Endothelial cell of umbilical vein (primary cell): ENCODE measurements around the gene SLC39A8. TPM values are rescaled to one million over a fixed set of nuclear protein-coding genes. Genes with fewer than 3 reads are reported as not detected.

ENCODE experiments used
- BruUV-seq: library from RNA; stranded (reverse); fragments of 400-500 nt; replicated peaks from 2 replicates; lab custom pipeline; 2021; lab: Mats Ljungman, UMichigan
- CTCF ChIA-PET: fragments of 300-600, 350-600 bp; sonication (Branson Sonifier 250); formaldehyde crosslinking; loops from one replicate; lab custom pipeline; 2021; ENCODE audit warnings: antibody characterized with exemption, inconsistent platforms; lab: Charles Lee
- POLR2A ChIA-PET: fragments of 300-600, 350-600 bp; sonication (Branson Sonifier 250); formaldehyde crosslinking; loops from one replicate; lab custom pipeline; 2021; ENCODE audit warnings: antibody characterized with exemption, inconsistent platforms; lab: Charles Lee
- DNase-seq: peaks from one replicate; pipeline ENCODE4 v3.0.0-alpha.2; 2011; ENCODE audit warnings: low read depth, low spot score
- FAIRE-seq: peaks from 2 replicates; lab custom pipeline; 2011; peaks lifted over from hg19 to GRCh38; lab: Jason Lieb, UNC
- H2AFZ ChIP-seq: 2 replicates; pipeline ENCODE4 v1.6.0; 2012; ENCODE audit warnings: low read depth, low read length, control low read depth, inconsistent platforms
- H3K27ac ChIP-seq: 2 replicates; pipeline ENCODE4 v1.5.1; 2011; ENCODE audit warnings: low read depth, mild to moderate bottlenecking, control low read depth, low read length, moderate library complexity; ENCODE audit not compliant: insufficient read depth
- H3K27me3 ChIP-seq, 2 experiments: 2 replicates each; pipeline versions ENCODE4 v1.6.0 to v1.6.1; 2011; ENCODE audit warnings: low read length in 2 of 2, mixed read lengths in 1 of 2; ENCODE audit not compliant: control insufficient read depth in 2 of 2, insufficient read depth in 2 of 2
- H3K36me3 ChIP-seq, 2 experiments: 2 replicates in 1 of 2; 3 replicates in 1 of 2; pipeline ENCODE4 v1.5.1; 2011; ENCODE audit warnings: low read length in 2 of 2, mild to moderate bottlenecking in 1 of 2, moderate library complexity in 1 of 2; ENCODE audit not compliant: control insufficient read depth in 2 of 2, insufficient read depth in 2 of 2; ENCODE audit errors: extremely low read depth in 1 of 2
- H3K4me1 ChIP-seq: 3 replicates; pipeline ENCODE4 v1.5.1; 2011; ENCODE audit warnings: mild to moderate bottlenecking, low read length; ENCODE audit not compliant: control insufficient read depth, insufficient read depth; ENCODE audit errors: extremely low read depth
- H3K4me2 ChIP-seq: 2 replicates; pipeline ENCODE4 v1.6.1; 2011; ENCODE audit warnings: low read length, control low read depth, mixed read lengths; ENCODE audit not compliant: insufficient read depth
- H3K4me3 ChIP-seq, 3 experiments: fragments of 200-600 bp in 1 of 3; sonication (generic), shearing (Covaris generic) in 1 of 3; replicated peaks in 1 of 3; 2 replicates each; pipeline ENCODE4 v1.5.1; 2011 to 2016; ENCODE audit warnings: control low read depth in 3 of 3, low read length in 3 of 3, mild to moderate bottlenecking in 2 of 3, inconsistent platforms in 1 of 3, low read depth in 1 of 3, moderate library complexity in 1 of 3; ENCODE audit not compliant: insufficient read depth in 1 of 3
- H3K79me2 ChIP-seq: 2 replicates; pipeline ENCODE4 v1.6.0; 2012; ENCODE audit warnings: low read length, inconsistent platforms; ENCODE audit not compliant: control insufficient read depth, insufficient read depth
- H3K9ac ChIP-seq: replicated peaks from 2 replicates; pipeline ENCODE3; 2011; ENCODE audit warnings: low read length, control low read depth; ENCODE audit not compliant: insufficient read depth; ENCODE audit errors: extremely low read depth
- H3K9me1 ChIP-seq: replicated peaks from 3 replicates; pipeline ENCODE4 v1.6.0; 2011; ENCODE audit warnings: mild to moderate bottlenecking, low read length; ENCODE audit not compliant: control insufficient read depth, insufficient read depth; ENCODE audit errors: extremely low read depth
- H3K9me3 ChIP-seq: replicated peaks from 2 replicates; pipeline ENCODE4 v1.5.1; 2012; ENCODE audit warnings: low read length, inconsistent platforms; ENCODE audit not compliant: control insufficient read depth, insufficient read depth
- H4K20me1 ChIP-seq: replicated peaks from 2 replicates; pipeline ENCODE3; 2011; ENCODE audit warnings: mild to moderate bottlenecking, low read length; ENCODE audit not compliant: control insufficient read depth, insufficient read depth; ENCODE audit errors: extremely low read depth
- EZH2 ChIP-seq: IDR thresholded peaks from 2 replicates; pipeline ENCODE4 v1.6.1; 2012; ENCODE audit warnings: borderline replicate concordance, low read depth, mild to moderate bottlenecking, moderate library complexity, low read length, inconsistent platforms; ENCODE audit not compliant: severe bottlenecking
- FOS ChIP-seq: IDR thresholded peaks from 2 replicates; pipeline ENCODE4 v1.6.1; 2011; ENCODE audit warnings: mild to moderate bottlenecking, low read length, moderate library complexity, borderline replicate concordance; ENCODE audit not compliant: insufficient read depth
- GATA2 ChIP-seq: IDR thresholded peaks from 2 replicates; pipeline ENCODE4 v1.7.0; 2011; ENCODE audit warnings: low read depth, mild to moderate bottlenecking, moderate library complexity, mixed read lengths, low read length; ENCODE audit not compliant: insufficient read length, insufficient read depth
- JUN ChIP-seq: IDR thresholded peaks from 2 replicates; pipeline ENCODE4 v1.6.1; 2011; ENCODE audit warnings: borderline replicate concordance, low read depth; ENCODE audit not compliant: insufficient read length, insufficient read depth
- MAX ChIP-seq: IDR thresholded peaks from 2 replicates; pipeline ENCODE4 v1.6.1; 2011; ENCODE audit not compliant: insufficient read depth, insufficient read length
- MYC ChIP-seq: IDR thresholded peaks from one replicate; pipeline ENCODE4 v1.6.1; 2011; ENCODE audit warnings: mild to moderate bottlenecking, low read depth, low read length
- POLR2A ChIP-seq: IDR thresholded peaks from 2 replicates; pipeline ENCODE4 v1.6.1; 2012; ENCODE audit warnings: low read depth, mild to moderate bottlenecking, control low read depth, low read length
- POLR2AphosphoS5 ChIP-seq: IDR thresholded peaks from 2 replicates; pipeline ENCODE4 v1.6.1; 2012; ENCODE audit warnings: low read depth, mild to moderate bottlenecking, control low read depth, low read length, moderate library complexity; ENCODE audit not compliant: insufficient read depth
- dilution Hi-C: fragments of 300-500 bp; cut with MboI; formaldehyde crosslinking; loops from one replicate; pipeline ENCODE4 v1.15.0; 2019; ENCODE audit warnings: low sequenced_read_pairs; ENCODE audit not compliant: extremely low pct_ligation_motif_present
- intact Hi-C: fragments of 100-400 bp; cut with micrococcal nuclease; formaldehyde crosslinking; loops from one replicate; pipeline ENCODE4 v1.10.0; 2022
- polyA plus RNA-seq, 4 experiments: library from polyadenylated mRNA; depleted of rRNA in 3 of 4; stranded (reverse) in 3 of 4; unstranded in 1 of 4; fragments of >200 nt; gene quantifications; 2 replicates each; pipeline versions ENCODE4 v1.2.1 to v1.2.3, GENCODE V29; 2011 to 2012; ENCODE audit warnings: missing spikeins in 1 of 4
- total RNA-seq: library from RNA; stranded (reverse); gene quantifications from 2 replicates; pipeline ENCODE4 v1.2.3, GENCODE V29; 2021
- TF ChIP-seq, protein P1 (sequence below), 2 donors: IDR thresholded peaks; 1 replicate in 1 of 2; 2 replicates in 1 of 2; pipeline ENCODE4 v1.5.1; 2011; ENCODE audit warnings: low read length in 2 of 2, mild to moderate bottlenecking in 2 of 2, moderate library complexity in 2 of 2, control low read depth in 1 of 2, inconsistent platforms in 1 of 2, low read depth in 1 of 2; ENCODE audit not compliant: insufficient read depth in 1 of 2; ENCODE audit errors: extremely low read depth in 1 of 2

SLC39A8 gene
- total and polyA plus RNA-seq, 2 donors (not counting 3 experiments of a cell fraction or from before 2014, with no cell fraction given) = 1.7 to 6.7 TPM

DNA sequence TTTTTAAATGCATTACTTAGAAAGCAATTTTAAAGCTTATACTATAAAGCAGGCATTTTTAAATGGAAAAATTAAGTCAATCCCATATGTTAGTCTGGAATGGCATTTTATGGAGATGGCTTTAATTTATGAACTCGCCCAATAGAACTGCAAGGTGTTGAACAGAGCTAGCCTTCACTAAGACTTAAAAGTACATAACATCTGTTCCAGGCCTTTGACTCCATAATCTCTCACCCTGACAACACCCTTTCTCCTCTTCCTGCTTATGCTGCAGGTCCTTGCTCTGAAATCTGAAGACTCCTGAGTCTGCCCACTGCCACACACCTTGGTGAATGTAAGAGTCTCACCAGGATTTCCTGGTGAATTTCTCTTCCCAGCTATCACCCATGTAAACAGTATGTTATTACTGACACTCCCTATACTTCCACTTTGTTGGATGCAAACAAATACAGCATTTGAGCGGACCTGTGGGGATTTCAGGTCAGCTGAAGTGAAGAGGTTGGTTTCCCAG is 17.7 kb upstream of the SLC39A8 start:
- no peak overlapping the region for H3K9ac ChIP-seq
- no peak overlapping the region for H3K27ac ChIP-seq
- no peak overlapping the region for H2AFZ ChIP-seq
- FAIRE-seq = no peak
- no peaks in the 10 kb centered on the region for H3K4me1 ChIP-seq
- BruUV-seq = no TSS peak
- no peaks in the 10 kb centered on the region for H4K20me1 ChIP-seq
- H3K27me3 ChIP-seq = peaks cover 0 to 7% of the 10 kb centered on the region in 2 experiments
- H3K4me3 ChIP-seq = no peak overlapping the region
- ChIA-PET POLR2A (no interaction called here), CTCF (interaction anchor here (1.1 to 1.5 kb wide), 2 partner anchors 9 to 10 kb away, joined by 3 read pairs; no protein-coding TSS in a partner anchor)
- no peaks in the 10 kb centered on the region for H3K36me3 ChIP-seq
- no peaks in the 10 kb centered on the region for H3K9me1 ChIP-seq
- dilution Hi-C loops = no loop called here
- no peak for DNase-seq
- TF ChIP-seq MYC (no peak), GATA2 (no peak), POLR2A (no peak), POLR2AphosphoS5 (no peak), FOS (no peak), EZH2 (no peak), JUN (no peak), MAX (no peak)
- TF ChIP-seq, protein P1, sequence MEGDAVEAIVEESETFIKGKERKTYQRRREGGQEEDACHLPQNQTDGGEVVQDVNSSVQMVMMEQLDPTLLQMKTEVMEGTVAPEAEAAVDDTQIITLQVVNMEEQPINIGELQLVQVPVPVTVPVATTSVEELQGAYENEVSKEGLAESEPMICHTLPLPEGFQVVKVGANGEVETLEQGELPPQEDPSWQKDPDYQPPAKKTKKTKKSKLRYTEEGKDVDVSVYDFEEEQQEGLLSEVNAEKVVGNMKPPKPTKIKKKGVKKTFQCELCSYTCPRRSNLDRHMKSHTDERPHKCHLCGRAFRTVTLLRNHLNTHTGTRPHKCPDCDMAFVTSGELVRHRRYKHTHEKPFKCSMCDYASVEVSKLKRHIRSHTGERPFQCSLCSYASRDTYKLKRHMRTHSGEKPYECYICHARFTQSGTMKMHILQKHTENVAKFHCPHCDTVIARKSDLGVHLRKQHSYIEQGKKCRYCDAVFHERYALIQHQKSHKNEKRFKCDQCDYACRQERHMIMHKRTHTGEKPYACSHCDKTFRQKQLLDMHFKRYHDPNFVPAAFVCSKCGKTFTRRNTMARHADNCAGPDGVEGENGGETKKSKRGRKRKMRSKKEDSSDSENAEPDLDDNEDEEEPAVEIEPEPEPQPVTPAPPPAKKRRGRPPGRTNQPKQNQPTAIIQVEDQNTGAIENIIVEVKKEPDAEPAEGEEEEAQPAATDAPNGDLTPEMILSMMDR (IDR thresholded peaks at IDR 0.05; ENCODE audit: extremely low read depth in 1 of 2, insufficient read depth in 1 of 2, low read depth in 1 of 2, low read length in 2 of 2) = no peak
- intact Hi-C loops = no loop called here
- H3K9me3 ChIP-seq = no peaks in the 10 kb centered on the region
- no peaks in the 10 kb centered on the region for H3K79me2 ChIP-seq
- H3K4me2 ChIP-seq = no peak overlapping the region
